Endometrial microvascular endothelial cells (primary cell): ENCODE measurements around the gene CARNS1. TPM values are rescaled to one million over a fixed set of nuclear protein-coding genes. Genes with fewer than 3 reads are reported as not detected.
"Not testable (repeated sequence)": the region's sequence is repeated elsewhere in the genome, so short reads cannot be mapped to it uniquely, and the experiment has no call there.

ENCODE experiments used
- in situ Hi-C: cut with HindIII; loops from 2 replicates; pipeline ENCODE4 v1.10.0; 2017; ENCODE audit warnings: low sequenced_read_pairs, low pct_unique_long_range_greater_than_20kb; ENCODE audit errors: inconsistent ontology term
- total RNA-seq: library from RNA; depleted of rRNA; stranded (reverse); fragments of >200 nt; gene quantifications from one replicate; pipeline ENCODE4 v1.2.3, GENCODE V29; 2015; ENCODE audit errors: inconsistent ontology term

The CARNS1 gene
- total RNA-seq, 1 donor from 2014 or later = not detected

GRCh38 chr11:67393990-67394389 lies 21.5 kb upstream of the CARNS1 start:
- in situ Hi-C loops = no loop called here

GRCh38 chr11:67395555-67396258 lies 19.8 kb upstream of the CARNS1 start:
- in situ Hi-C loops = no loop called here

- in situ Hi-C loops = no loop called here
Measured at GRCh38 chr11:67396259-67396581, 19.3 kb upstream of the CARNS1 start.

GRCh38 chr11:67396587-67397389 lies 18.7 kb upstream of the CARNS1 start:
- in situ Hi-C loops = no loop called here

GRCh38 chr11:67397536-67397935 lies 17.9 kb upstream of the CARNS1 start:
- in situ Hi-C loops = no loop called here

GRCh38 chr11:67397986-67398660 lies 17.4 kb upstream of the CARNS1 start:
- in situ Hi-C loops = no loop called here

- in situ Hi-C loops = no loop called here
Measured at GRCh38 chr11:67398661-67399563, 16.6 kb upstream of the CARNS1 start.

GRCh38 chr11:67400251-67400941 lies 15.1 kb upstream of the CARNS1 start:
- in situ Hi-C loops = no loop called here

GRCh38 chr11:67400942-67401494 lies 14.5 kb upstream of the CARNS1 start:
- in situ Hi-C loops = no loop called here

- in situ Hi-C loops = no loop called here
Measured at GRCh38 chr11:67401495-67402191, 13.8 kb upstream of the CARNS1 start, which contains the start of gene PPP1CA. Gene PPP1CA (minus strand): TSS chr11:67401858. CDS start chr11:67401782, 76 bp downstream.

- in situ Hi-C loops = not testable (repeated sequence)
Measured at GRCh38 chr11:67402192-67402839, 13.2 kb upstream of the CARNS1 start.

- in situ Hi-C loops = not testable (repeated sequence)
Measured at GRCh38 chr11:67403085-67403484, 12.4 kb upstream of the CARNS1 start.

- in situ Hi-C loops = no loop called here
Measured at GRCh38 chr11:67404515-67405195, 10.8 kb upstream of the CARNS1 start.

GRCh38 chr11:67405196-67405567 lies 10.3 kb upstream of the CARNS1 start:
- in situ Hi-C loops = no loop called here

- in situ Hi-C loops = no loop called here
Measured at GRCh38 chr11:67405688-67406339, 9.7 kb upstream of the CARNS1 start.

GRCh38 chr11:67406420-67406968 lies 9.0 kb upstream of the CARNS1 start:
- in situ Hi-C loops = no loop called here
